Measurements from ENCODE around the gene ENDOU. TPM values are rescaled to one million over a fixed set of nuclear protein-coding genes. Genes with fewer than 3 reads are reported as not detected.

Gene ENDOU
- total RNA-seq, 1 experiment from 2014 or later = not detected

GRCh38 chr12:47740606-47741339, 15.5 kb upstream of the ENDOU start (continued):
- TF ChIP-seq ESRRA (CRISPR knock-in tag; IDR thresholded peaks at IDR 0.05; ENCODE audit: borderline replicate concordance) = no peak
- TF ChIP-seq PRDM15 (CRISPR knock-in tag; IDR thresholded peaks at IDR 0.05) = no peak
- no peak for TF ChIP-seq NFE2L1 (CRISPR knock-in tag; IDR thresholded peaks at IDR 0.05)
- TF ChIP-seq AFF4 (CRISPR knock-in tag; IDR thresholded peaks at IDR 0.05; ENCODE audit: borderline replicate concordance) = no peak

GRCh38 chr12:47739979-47740378, 14.7 kb upstream of the ENDOU start:
- CTCF ChIA-PET = interaction anchor here (1.3 to 15.4 kb wide), 10 partner anchors 16 to 210 kb away, joined by 3 to 735 read pairs (median 28); partner anchors contain the start of genes RAPGEF3 and SLC48A1
- no peak overlapping the region for H3K4me3 Mint-ChIP-seq
- no peak for ATAC-seq
- H3K36me3 Mint-ChIP-seq = no peaks in the 10 kb centered on the region
- peaks cover 10% of the 10 kb centered on the region for H3K27me3 Mint-ChIP-seq (ENCODE audit: low read depth)
- H3K4me1 Mint-ChIP-seq = peaks cover 35% of the 10 kb centered on the region
- TF ChIP-seq FOXK1 (CRISPR knock-in tag; IDR thresholded peaks at IDR 0.05) = no peak
- no peak for TF ChIP-seq ZNF512 (CRISPR knock-in tag; IDR thresholded peaks at IDR 0.05; ENCODE audit: borderline replicate concordance)
- no peak for TF ChIP-seq ZNF532 (CRISPR knock-in tag; IDR thresholded peaks at IDR 0.05; ENCODE audit: borderline replicate concordance)
- TF ChIP-seq GTF2I (CRISPR knock-in tag; conservative IDR thresholded peaks at IDR 0.05) = no peak
- TF ChIP-seq TEAD1 (CRISPR knock-in tag; IDR thresholded peaks at IDR 0.05) = no peak
- TF ChIP-seq ZNF281 (CRISPR knock-in tag; IDR thresholded peaks at IDR 0.05) = no peak
- TF ChIP-seq ZNF396 (CRISPR knock-in tag; IDR thresholded peaks at IDR 0.05; ENCODE audit: borderline replicate concordance) = no peak
- no peaks in the 10 kb centered on the region for H3K9me3 Mint-ChIP-seq
- POLR2A ChIA-PET = interaction anchor here (1.0 kb wide), 1 partner anchor 40 kb away, joined by 3 read pairs; no protein-coding TSS in a partner anchor
- no peak overlapping the region for H3K27ac Mint-ChIP-seq
- no peak for DNase-seq (ENCODE audit: low spot score)
